ENCODE measurements around the gene NR3C2.

NR3C2 gene

GRCh38 chr4:148216321-148216720 is 225.9 kb downstream of the NR3C2 start:
- H3K4me3 ChIP-seq (ENCODE audit: low read depth, low read length), result no peak overlapping the region
- no peaks in the 10 kb centered on the region for H3K27me3 ChIP-seq (replicated peaks)
- no peak for TF ChIP-seq CTCF (IDR thresholded peaks at IDR 0.05; ENCODE audit: low read depth, low read length, missing control alignments)
- H3K27ac ChIP-seq, result no peak overlapping the region
- no peak for DNase-seq
- in situ Hi-C loops (cut with HindIII; ENCODE audit: low pct_ligation_motif_present, low sequenced_read_pairs), result no loop called here
- H3K36me3 ChIP-seq (replicated peaks), result no peaks in the 10 kb centered on the region

- Histone ChIP-seq H3K4me3 (ENCODE audit: low read depth, low read length) (no peak overlapping the region), H3K27me3 (replicated peaks) (no peaks in the 10 kb centered on the region), H3K36me3 (replicated peaks) (no peaks in the 10 kb centered on the region), H3K27ac (no peak overlapping the region)
- TF ChIP-seq CTCF (IDR thresholded peaks at IDR 0.05; ENCODE audit: low read depth, low read length, missing control alignments), result no peak
- in situ Hi-C loops (cut with HindIII; ENCODE audit: low pct_ligation_motif_present, low sequenced_read_pairs), result no loop called here
- no peak for DNase-seq
Observed at GRCh38 chr4:148215202-148215601, 227.0 kb downstream of the NR3C2 start.

- in situ Hi-C loops (cut with HindIII; ENCODE audit: low pct_ligation_motif_present, low sequenced_read_pairs), result no loop called here
- Histone ChIP-seq H3K4me3 (ENCODE audit: low read depth, low read length) (no peak overlapping the region), H3K36me3 (replicated peaks) (no peaks in the 10 kb centered on the region), H3K27me3 (replicated peaks) (no peaks in the 10 kb centered on the region), H3K27ac (no peak overlapping the region)
- DNase-seq, result no peak
- TF ChIP-seq CTCF (IDR thresholded peaks at IDR 0.05; ENCODE audit: low read depth, low read length, missing control alignments), result no peak
Observed at GRCh38 chr4:148214529-148215166, 227.6 kb downstream of the NR3C2 start.

GRCh38 chr4:148211533-148211932 is 230.7 kb downstream of the NR3C2 start:
- Histone ChIP-seq H3K36me3 (replicated peaks) (no peaks in the 10 kb centered on the region), H3K27me3 (replicated peaks) (no peaks in the 10 kb centered on the region), H3K4me3 (ENCODE audit: low read depth, low read length) (no peak overlapping the region), H3K27ac (no peak overlapping the region)
- no peak for DNase-seq
- TF ChIP-seq CTCF (IDR thresholded peaks at IDR 0.05; ENCODE audit: low read depth, low read length, missing control alignments), result no peak
- in situ Hi-C loops (cut with HindIII; ENCODE audit: low pct_ligation_motif_present, low sequenced_read_pairs), result no loop called here

- Histone ChIP-seq H3K27ac (no peak overlapping the region), H3K4me3 (ENCODE audit: low read depth, low read length) (no peak overlapping the region), H3K27me3 (replicated peaks) (no peaks in the 10 kb centered on the region), H3K36me3 (replicated peaks) (no peaks in the 10 kb centered on the region)
- TF ChIP-seq CTCF (IDR thresholded peaks at IDR 0.05; ENCODE audit: low read depth, low read length, missing control alignments), result no peak
- DNase-seq, result no peak
- in situ Hi-C loops (cut with HindIII; ENCODE audit: low pct_ligation_motif_present, low sequenced_read_pairs), result no loop called here
Observed at GRCh38 chr4:148210661-148211060, 231.6 kb downstream of the NR3C2 start.

- in situ Hi-C loops (cut with HindIII; ENCODE audit: low pct_ligation_motif_present, low sequenced_read_pairs), result no loop called here
- Histone ChIP-seq H3K36me3 (replicated peaks) (no peaks in the 10 kb centered on the region), H3K4me3 (ENCODE audit: low read depth, low read length) (no peak overlapping the region), H3K27ac (no peak overlapping the region), H3K27me3 (replicated peaks) (no peaks in the 10 kb centered on the region)
- TF ChIP-seq CTCF (IDR thresholded peaks at IDR 0.05; ENCODE audit: low read depth, low read length, missing control alignments), result no peak
- no peak for DNase-seq
Observed at GRCh38 chr4:148207068-148207467, 235.1 kb downstream of the NR3C2 start.

All from brain microvascular endothelial cell (primary cell).